Uterus (tissue), 2 donors: ENCODE measurements around the gene KRTAP10-12.

Source experiments
- CTCF ChIP-seq, 4 experiments: fragments of 200-600 bp in 2 of 4; fragments of 450-650 bp in 2 of 4; sonication (generic) in 2 of 4; IDR thresholded peaks; one replicate each; pipeline ENCODE4 v1.5.1; 2016 to 2019; ENCODE audit warnings: antibody characterized with exemption in 4 of 4, mild to moderate bottlenecking in 2 of 4, moderate library complexity in 1 of 4
- POLR2A ChIP-seq, 2 donors: fragments of 450-650 bp; IDR thresholded peaks; one replicate each; pipeline ENCODE4 v1.6.1; 2016; ENCODE audit warnings: antibody characterized with exemption in 2 of 2, mild to moderate bottlenecking in 1 of 2, moderate library complexity in 1 of 2

DNA sequence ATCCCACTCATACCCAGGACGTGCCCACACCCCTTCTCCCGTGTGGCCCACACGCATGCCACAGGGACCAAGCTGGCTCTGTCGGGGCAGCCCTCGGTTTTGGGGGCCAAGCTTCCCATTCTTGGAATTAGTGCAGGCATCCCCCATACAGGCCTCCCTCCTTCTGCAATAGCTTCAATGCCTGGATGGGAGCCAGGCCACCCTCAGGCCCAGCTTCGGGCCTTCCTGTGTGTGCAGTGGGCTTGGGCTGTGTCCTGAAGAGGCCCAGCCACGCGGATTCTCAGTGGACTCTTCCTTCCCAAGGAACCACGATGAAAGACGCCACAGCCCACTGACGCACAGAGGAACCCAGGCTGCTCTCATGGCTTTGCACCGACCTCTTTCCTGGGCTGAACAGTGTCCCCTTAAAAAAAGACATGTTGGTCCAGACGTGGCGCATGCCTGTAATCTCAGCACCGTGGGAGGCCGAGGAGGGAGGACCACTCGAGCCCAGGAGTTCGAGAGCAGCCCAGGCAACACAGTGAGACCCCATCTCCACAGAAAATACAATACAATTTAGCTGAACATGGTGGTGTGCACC is 47.4 kb upstream of the KRTAP10-12 start:
- TF ChIP-seq CTCF (IDR thresholded peaks at IDR 0.05) (no peak), POLR2A (IDR thresholded peaks at IDR 0.05) (no peak)
